Spleen (tissue), 7 donors: Measurements from ENCODE around the gene SRF.

Source experiments
- POLR2AphosphoS5 ChIP-seq, 3 donors: sonication (generic); formaldehyde crosslinking; IDR thresholded peaks; one replicate each; pipeline ENCODE4 v1.5.1; 2017; ENCODE audit warnings: antibody characterized with exemption in 3 of 3
- TF ChIP-seq, protein P1 (sequence below), 11 experiments: fragments of 200-600 bp in 7 of 11; fragments of 450-650 bp in 4 of 11; sonication (generic) in 4 of 11; IDR thresholded peaks in 8 of 11; conservative IDR thresholded peaks in 3 of 11; 1 replicate in 7 of 11; 2 replicates in 4 of 11; pipeline versions ENCODE4 v1.4.0 to v1.8.0; 2016 to 2021; ENCODE audit warnings: antibody characterized with exemption in 11 of 11, inconsistent platforms in 4 of 11, mild to moderate bottlenecking in 1 of 11
- donor health status: DM: no; HTN: no; CAD: no; lungs with moderate emphysema.
- donor health status: DM: no; HTN: no; CAD: no.
- donor health status: DM: no; HTN: no; CAD: no.

- TF ChIP-seq, protein P1, sequence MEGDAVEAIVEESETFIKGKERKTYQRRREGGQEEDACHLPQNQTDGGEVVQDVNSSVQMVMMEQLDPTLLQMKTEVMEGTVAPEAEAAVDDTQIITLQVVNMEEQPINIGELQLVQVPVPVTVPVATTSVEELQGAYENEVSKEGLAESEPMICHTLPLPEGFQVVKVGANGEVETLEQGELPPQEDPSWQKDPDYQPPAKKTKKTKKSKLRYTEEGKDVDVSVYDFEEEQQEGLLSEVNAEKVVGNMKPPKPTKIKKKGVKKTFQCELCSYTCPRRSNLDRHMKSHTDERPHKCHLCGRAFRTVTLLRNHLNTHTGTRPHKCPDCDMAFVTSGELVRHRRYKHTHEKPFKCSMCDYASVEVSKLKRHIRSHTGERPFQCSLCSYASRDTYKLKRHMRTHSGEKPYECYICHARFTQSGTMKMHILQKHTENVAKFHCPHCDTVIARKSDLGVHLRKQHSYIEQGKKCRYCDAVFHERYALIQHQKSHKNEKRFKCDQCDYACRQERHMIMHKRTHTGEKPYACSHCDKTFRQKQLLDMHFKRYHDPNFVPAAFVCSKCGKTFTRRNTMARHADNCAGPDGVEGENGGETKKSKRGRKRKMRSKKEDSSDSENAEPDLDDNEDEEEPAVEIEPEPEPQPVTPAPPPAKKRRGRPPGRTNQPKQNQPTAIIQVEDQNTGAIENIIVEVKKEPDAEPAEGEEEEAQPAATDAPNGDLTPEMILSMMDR (IDR thresholded peaks at IDR 0.05 in 8 of 11, conservative IDR thresholded peaks at IDR 0.05 in 3 of 11): no peak
- no peak for TF ChIP-seq POLR2AphosphoS5 (IDR thresholded peaks at IDR 0.05)
These were observed 33.4 kb downstream of the SRF start for GRCh38 chr6:43204271-43205105.
